Keratinocyte (primary cell): Measurements from ENCODE around the gene RAI1. TPM values are rescaled to one million over a fixed set of nuclear protein-coding genes. Genes with fewer than 3 reads are reported as not detected.

Experiments
- DNase-seq: peaks from one replicate; pipeline ENCODE4 v3.0.0-alpha.2; 2011; ENCODE audit warnings: low read depth, missing footprints, low spot score
- FAIRE-seq: peaks from 2 replicates; lab custom pipeline; 2011; peaks lifted over from hg19 to GRCh38; lab: Jason Lieb, UNC
- H2AFZ ChIP-seq: 2 replicates; pipeline ENCODE4 v1.6.0; 2012; ENCODE audit warnings: low read length, control low read depth, inconsistent platforms; ENCODE audit not compliant: control insufficient read depth
- H3K27ac ChIP-seq: 2 replicates; pipeline ENCODE4 v1.5.1; 2011; ENCODE audit warnings: low read length; ENCODE audit not compliant: control insufficient read depth, insufficient read depth
- H3K27me3 ChIP-seq: 3 replicates; pipeline ENCODE4 v1.6.0; 2011; ENCODE audit warnings: low read length; ENCODE audit not compliant: control insufficient read depth, insufficient read depth; ENCODE audit errors: extremely low read depth
- H3K36me3 ChIP-seq, 2 experiments: 2 replicates in 1 of 2; 3 replicates in 1 of 2; pipeline ENCODE4 v1.5.1; 2011; ENCODE audit warnings: low read length in 2 of 2, mild to moderate bottlenecking in 1 of 2; ENCODE audit not compliant: control insufficient read depth in 2 of 2, insufficient read depth in 2 of 2; ENCODE audit errors: extremely low read depth in 1 of 2
- H3K4me1 ChIP-seq: 3 replicates; pipeline ENCODE4 v1.5.1; 2011; ENCODE audit warnings: low read length; ENCODE audit not compliant: control insufficient read depth, insufficient read depth; ENCODE audit errors: extremely low read depth
- H3K4me2 ChIP-seq: 3 replicates; pipeline ENCODE4 v1.6.0; 2011; ENCODE audit warnings: low read depth, low read length; ENCODE audit not compliant: control insufficient read depth, insufficient read depth; ENCODE audit errors: extremely low read depth
- H3K4me3 ChIP-seq, 3 experiments: fragments of 200-600 bp in 1 of 3; sonication (generic) in 1 of 3; 2 replicates in 2 of 3; 3 replicates in 1 of 3; pipeline ENCODE4 v1.5.1; 2011 to 2016; ENCODE audit warnings: low read length in 3 of 3, mild to moderate bottlenecking in 3 of 3, control low read depth in 2 of 3, inconsistent platforms in 1 of 3, low read depth in 1 of 3, mixed read lengths in 1 of 3, mixed run types in 1 of 3, moderate library complexity in 1 of 3; ENCODE audit not compliant: control insufficient read depth in 2 of 3, insufficient read depth in 2 of 3; ENCODE audit errors: extremely low read depth in 1 of 3
- H3K79me2 ChIP-seq: 2 replicates; pipeline ENCODE4 v1.6.0; 2012; ENCODE audit warnings: low read length; ENCODE audit not compliant: control insufficient read depth, insufficient read depth
- H3K9ac ChIP-seq: 3 replicates; pipeline ENCODE4 v1.6.0; 2011; ENCODE audit warnings: low read length; ENCODE audit not compliant: control insufficient read depth, insufficient read depth; ENCODE audit errors: extremely low read depth
- H3K9me1 ChIP-seq: 3 replicates; pipeline ENCODE4 v1.6.0; 2011; ENCODE audit warnings: low read length; ENCODE audit not compliant: control insufficient read depth, insufficient read depth; ENCODE audit errors: extremely low read depth
- H3K9me3 ChIP-seq: 2 replicates; pipeline ENCODE4 v1.5.1; 2012; ENCODE audit warnings: low read depth, low read length; ENCODE audit not compliant: control insufficient read depth
- H4K20me1 ChIP-seq: 3 replicates; pipeline ENCODE4 v1.6.0; 2011; ENCODE audit warnings: low read length; ENCODE audit not compliant: control insufficient read depth, insufficient read depth; ENCODE audit errors: extremely low read depth
- EZH2 ChIP-seq: IDR thresholded peaks from one replicate; pipeline ENCODE4 v1.6.1; 2012; ENCODE audit warnings: inconsistent platforms, mild to moderate bottlenecking, low read length, moderate library complexity
- dilution Hi-C: fragments of 300-500 bp; cut with MboI; formaldehyde crosslinking; loops from one replicate; pipeline ENCODE4 v1.7.0; 2020; ENCODE audit warnings: low sequenced_read_pairs; ENCODE audit not compliant: extremely low pct_ligation_motif_present
- polyA plus RNA-seq, 5 experiments: library from polyadenylated mRNA; depleted of rRNA in 3 of 5; stranded (reverse) in 3 of 5; stranded (forward) in 1 of 5; unstranded in 1 of 5; fragments of >200 nt; gene quantifications; 1 replicate in 1 of 5; 2 replicates in 3 of 5; 3 replicates in 1 of 5; pipeline versions ENCODE4 v1.2.1 to v1.2.3, GENCODE V29; 2011 to 2012; ENCODE audit warnings: missing spikeins in 2 of 5, low read depth in 1 of 5, low replicate concordance in 1 of 5
- TF ChIP-seq, protein P1 (sequence below), 3 experiments: IDR thresholded peaks in 1 of 3; conservative IDR thresholded peaks in 1 of 3; optimal IDR thresholded peaks in 1 of 3; 2 replicates in 2 of 3; 3 replicates in 1 of 3; pipeline versions ENCODE3 to v1.5.1; 2011; ENCODE audit warnings: low read length in 3 of 3, mild to moderate bottlenecking in 3 of 3, moderate library complexity in 2 of 3, control low read depth in 1 of 3, inconsistent platforms in 1 of 3; ENCODE audit not compliant: insufficient read depth in 2 of 3; ENCODE audit errors: extremely low read depth in 1 of 3

RAI1 gene
- polyA plus RNA-seq, 1 donor (not counting 4 experiments of a cell fraction or from before 2014, with no cell fraction given), result 2.6 TPM

DNA sequence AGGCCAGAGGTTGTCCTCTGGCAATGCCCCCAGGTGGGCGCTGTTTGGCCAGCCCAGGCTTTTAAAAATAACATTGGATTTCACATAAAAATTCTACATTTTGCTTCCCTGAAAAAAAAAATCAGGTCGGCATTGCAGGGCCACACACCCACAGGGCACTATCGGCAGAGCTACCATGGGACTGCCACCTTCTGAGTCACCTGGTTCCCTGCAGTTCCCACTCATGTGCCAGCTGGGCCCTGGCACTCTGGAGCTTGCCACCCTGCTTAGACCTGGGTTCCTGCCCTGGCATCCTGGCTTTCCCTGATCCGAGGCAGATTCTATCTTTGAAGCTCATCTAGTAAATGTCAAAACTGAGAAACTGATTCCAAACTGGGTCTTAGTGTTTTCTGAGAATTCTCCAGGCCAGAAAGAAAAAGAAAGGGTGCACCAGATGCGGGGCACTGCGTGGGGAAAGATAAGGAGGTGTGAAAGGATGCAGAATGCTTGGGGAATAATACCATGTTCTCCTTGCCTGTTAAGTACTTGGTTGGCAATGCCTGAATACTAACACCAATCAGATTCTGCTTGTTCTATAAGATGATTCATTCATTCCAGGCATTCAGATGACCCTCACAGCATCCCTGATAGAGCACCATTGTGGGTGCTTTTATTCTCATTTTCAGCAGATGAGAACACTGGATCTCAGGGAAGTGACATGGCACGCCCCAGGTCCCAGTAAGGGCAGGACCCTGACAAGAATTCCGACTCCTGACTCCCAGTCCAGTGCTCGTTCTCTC is 51.8 kb downstream of the RAI1 start:
- Histone ChIP-seq H3K4me3 (no peak overlapping the region), H3K9me1 (peaks cover 10% of the 10 kb centered on the region), H3K27ac (no peak overlapping the region), H4K20me1 (peaks cover 30% of the 10 kb centered on the region), H3K79me2 (peaks cover 83% of the 10 kb centered on the region), H2AFZ (no peak overlapping the region), H3K4me1 (peaks cover 46% of the 10 kb centered on the region), H3K4me2 (no peak overlapping the region), H3K9ac (peak overlapping the region; percentile 23), H3K27me3 (no peaks in the 10 kb centered on the region), H3K9me3 (no peaks in the 10 kb centered on the region), H3K36me3 (peaks cover 2 to 4% of the 10 kb centered on the region in 2 experiments)
- DNase-seq (no peak), FAIRE-seq (peak; percentile 92)
- TF ChIP-seq EZH2, result no peak
- TF ChIP-seq, protein P1, sequence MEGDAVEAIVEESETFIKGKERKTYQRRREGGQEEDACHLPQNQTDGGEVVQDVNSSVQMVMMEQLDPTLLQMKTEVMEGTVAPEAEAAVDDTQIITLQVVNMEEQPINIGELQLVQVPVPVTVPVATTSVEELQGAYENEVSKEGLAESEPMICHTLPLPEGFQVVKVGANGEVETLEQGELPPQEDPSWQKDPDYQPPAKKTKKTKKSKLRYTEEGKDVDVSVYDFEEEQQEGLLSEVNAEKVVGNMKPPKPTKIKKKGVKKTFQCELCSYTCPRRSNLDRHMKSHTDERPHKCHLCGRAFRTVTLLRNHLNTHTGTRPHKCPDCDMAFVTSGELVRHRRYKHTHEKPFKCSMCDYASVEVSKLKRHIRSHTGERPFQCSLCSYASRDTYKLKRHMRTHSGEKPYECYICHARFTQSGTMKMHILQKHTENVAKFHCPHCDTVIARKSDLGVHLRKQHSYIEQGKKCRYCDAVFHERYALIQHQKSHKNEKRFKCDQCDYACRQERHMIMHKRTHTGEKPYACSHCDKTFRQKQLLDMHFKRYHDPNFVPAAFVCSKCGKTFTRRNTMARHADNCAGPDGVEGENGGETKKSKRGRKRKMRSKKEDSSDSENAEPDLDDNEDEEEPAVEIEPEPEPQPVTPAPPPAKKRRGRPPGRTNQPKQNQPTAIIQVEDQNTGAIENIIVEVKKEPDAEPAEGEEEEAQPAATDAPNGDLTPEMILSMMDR (optimal IDR thresholded peaks at IDR 0.05 in 1 of 3, IDR thresholded peaks at IDR 0.05 in 1 of 3, conservative IDR thresholded peaks at IDR 0.05 in 1 of 3; ENCODE audit: extremely low read depth in 1 of 3, insufficient read depth in 2 of 3, low read length in 3 of 3), result no peak
- dilution Hi-C loops, result no loop called here

DNA sequence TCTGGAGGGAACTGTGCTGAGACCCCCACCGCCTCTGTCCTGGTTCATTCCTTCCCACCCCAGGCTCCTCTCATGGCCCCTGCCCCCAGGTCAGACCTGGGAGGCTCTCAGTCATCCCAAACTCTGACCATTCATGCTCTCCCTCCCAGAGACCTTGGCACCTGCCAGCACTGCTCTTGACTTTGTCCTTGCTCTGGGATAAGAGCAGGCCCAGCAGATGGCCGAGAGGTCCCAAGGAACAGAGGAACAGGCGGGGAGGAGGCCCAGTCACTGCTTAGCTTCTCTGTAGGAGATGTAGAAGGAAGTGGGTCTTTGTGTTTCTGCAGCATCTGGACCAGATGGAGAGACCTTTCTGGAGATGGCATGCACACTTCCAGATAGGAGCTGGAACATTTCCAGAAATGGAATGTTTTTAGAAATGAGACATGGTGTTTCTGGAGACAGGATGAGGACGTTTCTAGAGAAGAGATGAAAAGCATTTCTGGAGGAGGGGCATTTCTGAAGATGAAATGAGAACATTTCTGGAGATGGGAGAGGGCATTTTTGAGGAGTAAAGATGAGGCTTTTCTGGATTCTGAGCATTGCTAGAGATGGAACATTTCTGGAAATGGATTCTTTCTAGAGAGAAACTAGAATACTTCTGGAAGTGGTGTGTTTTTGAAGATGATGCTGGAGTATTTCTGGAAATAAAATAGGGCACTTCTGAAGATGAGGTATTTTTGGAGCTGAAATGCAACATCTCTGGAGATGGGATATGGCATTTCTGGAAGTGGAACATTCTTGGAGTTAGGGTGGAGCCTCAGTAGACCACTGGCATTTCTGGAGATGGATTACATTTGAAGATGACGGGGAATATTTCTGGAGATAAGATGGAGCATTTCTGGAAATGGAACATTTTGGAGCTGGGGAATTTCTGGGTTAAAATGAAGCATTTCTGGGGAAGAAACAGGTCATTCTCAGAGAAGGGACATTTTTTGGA is 55.2 kb downstream of the RAI1 start:
- Histone ChIP-seq H3K27me3 (no peaks in the 10 kb centered on the region), H3K36me3 (peaks cover 2 to 7% of the 10 kb centered on the region in 2 experiments), H3K4me1 (peaks cover 59% of the 10 kb centered on the region), H3K27ac (no peak overlapping the region), H3K4me2 (no peak overlapping the region), H3K9me3 (no peaks in the 10 kb centered on the region), H4K20me1 (peaks cover 13% of the 10 kb centered on the region), H3K4me3 (no peak overlapping the region), H2AFZ (no peak overlapping the region), H3K9ac (no peak overlapping the region), H3K79me2 (peaks cover 74% of the 10 kb centered on the region), H3K9me1 (peaks cover 16% of the 10 kb centered on the region)
- TF ChIP-seq, protein P1 (optimal IDR thresholded peaks at IDR 0.05 in 1 of 3, IDR thresholded peaks at IDR 0.05 in 1 of 3, conservative IDR thresholded peaks at IDR 0.05 in 1 of 3; ENCODE audit: extremely low read depth in 1 of 3, insufficient read depth in 2 of 3, low read length in 3 of 3), result no peak
- TF ChIP-seq EZH2, result no peak
- dilution Hi-C loops, result no loop called here
- DNase-seq (no peak), FAIRE-seq (no peak)
